Muscle layer of colon (tissue), 2 donors: ENCODE results near the gene HERPUD2.

Source experiments
- H3K27ac ChIP-seq: one replicate; pipeline ENCODE4 v1.7.0; 2013; ENCODE audit warnings: low read depth, mild to moderate bottlenecking, low read length, moderate library complexity
- H3K27me3 ChIP-seq, 2 donors: one replicate each; pipeline ENCODE4 v1.7.0; 2013; ENCODE audit warnings: low read length in 2 of 2, mild to moderate bottlenecking in 2 of 2; ENCODE audit not compliant: insufficient read depth in 2 of 2, control insufficient read depth in 1 of 2
- H3K36me3 ChIP-seq: one replicate; pipeline ENCODE4 v1.7.0; 2013; ENCODE audit warnings: mild to moderate bottlenecking, low read length; ENCODE audit not compliant: insufficient read depth
- H3K4me1 ChIP-seq: one replicate; pipeline ENCODE4 v1.7.0; 2013; ENCODE audit warnings: mild to moderate bottlenecking, low read length; ENCODE audit not compliant: insufficient read depth
- H3K4me3 ChIP-seq, 2 donors: one replicate each; pipeline ENCODE4 v1.7.0; 2013; ENCODE audit warnings: low read length in 2 of 2, low read depth in 1 of 2, mild to moderate bottlenecking in 1 of 2, moderate library complexity in 1 of 2
- H3K9ac ChIP-seq: one replicate; pipeline ENCODE4 v1.7.0; 2013; ENCODE audit warnings: low read length
- H3K9me3 ChIP-seq: one replicate; pipeline ENCODE4 v1.7.0; 2013; ENCODE audit warnings: mild to moderate bottlenecking, low read length
- donor health status: abdominal sarcoma.
- donor health status: Adenocarcinoma of cecum.

The HERPUD2 gene

DNA sequence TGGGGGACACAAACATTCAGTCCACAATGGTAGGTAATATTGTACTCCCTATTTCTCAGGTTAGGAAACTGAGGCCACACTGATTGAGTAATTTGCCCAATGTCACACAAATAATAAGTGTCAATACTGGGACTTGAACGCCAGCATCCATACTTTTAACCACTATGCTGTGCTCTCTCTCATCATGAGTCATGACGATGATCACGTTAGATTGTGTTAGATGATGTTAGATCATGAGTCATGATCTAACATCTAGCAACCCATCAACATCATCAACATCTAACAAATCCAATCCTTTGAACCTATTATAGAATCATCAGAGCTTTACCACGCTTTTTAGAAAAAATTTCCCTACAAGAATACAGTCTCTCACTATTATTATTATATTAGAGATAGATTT lies 28.1 kb upstream of the HERPUD2 start:
- Histone ChIP-seq H3K9ac (no peak overlapping the region), H3K36me3 (no peaks in the 10 kb centered on the region), H3K27ac (no peak overlapping the region), H3K4me3 (no peak overlapping the region), H3K27me3 (no peaks in the 10 kb centered on the region), H3K9me3 (no peaks in the 10 kb centered on the region), H3K4me1 (peaks cover 17% of the 10 kb centered on the region)

GRCh38 chr7:35722054-35722849 lies 27.3 kb upstream of the HERPUD2 start:
- no peak overlapping the region for H3K9ac ChIP-seq
- no peaks in the 10 kb centered on the region for H3K36me3 ChIP-seq
- no peaks in the 10 kb centered on the region for H3K9me3 ChIP-seq
- H3K4me3 ChIP-seq, result no peak overlapping the region
- H3K4me1 ChIP-seq, result peaks cover 10% of the 10 kb centered on the region
- no peak overlapping the region for H3K27ac ChIP-seq
- H3K27me3 ChIP-seq, result no peaks in the 10 kb centered on the region

DNA sequence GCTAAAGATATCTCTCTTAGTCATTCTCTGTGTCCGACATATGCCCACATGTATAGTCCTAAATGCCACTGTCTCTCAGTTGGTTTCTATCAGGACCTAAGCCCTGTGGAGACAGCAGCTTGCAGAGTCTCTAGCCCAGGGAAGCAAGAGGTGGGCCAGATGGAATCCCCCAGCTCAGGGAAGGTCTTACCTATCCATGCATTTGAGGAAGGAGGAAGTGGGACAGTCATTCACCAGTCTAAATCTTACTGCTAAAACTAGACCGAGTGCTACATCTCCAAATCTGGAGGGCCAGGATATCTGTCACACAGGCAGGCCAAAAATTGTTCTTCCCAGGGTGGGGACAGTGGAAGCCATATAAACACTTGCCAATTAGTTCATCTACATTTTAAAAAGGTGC lies 26.4 kb upstream of the HERPUD2 start:
- Histone ChIP-seq H3K4me1 (peaks cover 19% of the 10 kb centered on the region), H3K27ac (no peak overlapping the region), H3K9me3 (no peaks in the 10 kb centered on the region), H3K9ac (no peak overlapping the region), H3K4me3 (no peak overlapping the region), H3K36me3 (no peaks in the 10 kb centered on the region), H3K27me3 (no peaks in the 10 kb centered on the region)

DNA sequence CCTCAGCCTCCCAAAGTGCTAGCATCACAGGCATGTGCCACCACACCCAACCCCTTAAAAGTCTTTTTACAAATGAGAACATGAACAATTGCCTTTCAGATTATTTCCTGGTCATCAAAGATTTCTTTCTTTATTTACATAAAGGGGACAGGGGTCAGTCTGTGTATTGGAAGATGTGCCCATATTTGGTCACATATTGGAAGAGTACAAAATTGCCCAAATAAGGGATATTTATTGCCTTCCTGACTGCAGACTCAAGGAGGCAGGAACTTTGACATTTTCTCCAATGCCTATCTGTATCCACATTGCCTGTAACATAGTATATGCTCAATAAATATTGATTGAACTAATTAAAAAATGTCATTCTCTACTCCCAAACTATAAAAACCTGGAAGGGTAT lies 25.9 kb upstream of the HERPUD2 start:
- Histone ChIP-seq H3K9me3 (no peaks in the 10 kb centered on the region), H3K27ac (no peak overlapping the region), H3K4me3 (no peak overlapping the region), H3K4me1 (peaks cover 22% of the 10 kb centered on the region), H3K9ac (no peak overlapping the region), H3K36me3 (no peaks in the 10 kb centered on the region), H3K27me3 (no peaks in the 10 kb centered on the region)

DNA sequence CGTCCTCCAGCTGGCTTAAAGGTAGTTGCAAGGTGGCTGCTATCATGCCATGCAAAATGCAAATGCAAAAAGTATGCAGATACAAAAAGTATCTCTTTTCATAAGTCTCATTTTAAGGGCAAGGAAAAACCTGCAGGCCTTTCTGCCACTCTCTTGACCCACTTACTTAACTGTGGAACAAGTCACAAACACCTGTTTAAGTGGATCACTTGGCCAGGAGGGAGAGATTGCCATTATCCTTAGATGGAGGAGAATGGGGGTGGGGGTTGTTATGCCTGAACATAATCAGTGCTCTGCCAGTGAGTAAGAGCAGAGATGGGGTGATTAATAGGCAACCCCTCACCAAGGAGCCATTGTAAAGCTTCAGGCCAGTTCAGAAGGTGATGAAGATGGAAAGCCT lies 25.1 kb upstream of the HERPUD2 start:
- H3K9ac ChIP-seq, result no peak overlapping the region
- H3K4me1 ChIP-seq, result peaks cover 22% of the 10 kb centered on the region
- H3K4me3 ChIP-seq, result no peak overlapping the region
- H3K36me3 ChIP-seq, result no peaks in the 10 kb centered on the region
- no peaks in the 10 kb centered on the region for H3K9me3 ChIP-seq
- no peak overlapping the region for H3K27ac ChIP-seq
- no peaks in the 10 kb centered on the region for H3K27me3 ChIP-seq

GRCh38 chr7:35718047-35718446 lies 23.1 kb upstream of the HERPUD2 start:
- no peaks in the 10 kb centered on the region for H3K27me3 ChIP-seq
- H3K9me3 ChIP-seq, result no peaks in the 10 kb centered on the region
- peaks cover 22% of the 10 kb centered on the region for H3K4me1 ChIP-seq
- H3K27ac ChIP-seq, result no peak overlapping the region
- no peak overlapping the region for H3K4me3 ChIP-seq
- H3K36me3 ChIP-seq, result no peaks in the 10 kb centered on the region
- no peak overlapping the region for H3K9ac ChIP-seq

DNA sequence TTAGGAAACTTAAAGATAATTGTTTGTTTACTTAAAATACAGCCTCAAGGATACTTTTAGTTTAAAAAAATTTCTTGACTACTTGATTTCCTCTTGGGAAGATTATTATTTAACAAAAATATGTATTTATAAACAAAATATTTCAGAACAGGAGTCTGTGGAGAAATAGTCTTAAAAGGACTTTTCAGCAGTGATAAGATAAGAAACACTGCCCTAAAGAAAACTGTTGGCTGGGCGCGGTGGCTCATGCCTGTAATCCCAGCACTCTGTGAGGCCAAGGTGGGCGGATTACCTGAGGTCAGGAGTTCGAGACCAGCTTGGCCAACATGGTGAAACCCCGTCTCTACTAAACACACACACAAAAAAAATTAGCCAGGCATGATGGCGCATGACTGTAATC lies 22.6 kb upstream of the HERPUD2 start:
- H3K9me3 ChIP-seq, result no peaks in the 10 kb centered on the region
- H3K27me3 ChIP-seq, result no peaks in the 10 kb centered on the region
- H3K4me3 ChIP-seq, result no peak overlapping the region
- H3K36me3 ChIP-seq, result no peaks in the 10 kb centered on the region
- no peak overlapping the region for H3K9ac ChIP-seq
- H3K4me1 ChIP-seq, result peaks cover 22% of the 10 kb centered on the region
- peak overlapping the region; percentile 65 for H3K27ac ChIP-seq

DNA sequence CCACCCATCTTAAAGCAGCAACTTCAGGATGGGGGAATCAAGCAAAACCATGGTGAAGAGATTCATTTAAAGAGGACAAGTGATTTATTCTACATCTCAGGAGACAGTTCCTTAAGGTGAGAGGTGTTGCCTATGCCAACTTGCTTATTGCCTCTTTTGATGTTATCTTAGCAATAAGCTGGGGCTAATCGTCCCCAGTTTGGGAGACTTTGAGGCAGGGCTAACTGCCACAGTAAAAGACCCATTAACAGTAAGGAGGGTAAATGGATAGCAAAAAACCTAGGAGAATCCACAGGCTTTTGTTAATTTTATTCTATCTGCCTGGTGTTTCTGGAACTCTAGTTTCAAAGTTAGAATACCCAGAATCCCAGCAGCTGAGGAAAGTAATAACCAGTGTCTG lies 22.1 kb upstream of the HERPUD2 start:
- peaks cover 22% of the 10 kb centered on the region for H3K4me1 ChIP-seq
- no peak overlapping the region for H3K4me3 ChIP-seq
- H3K9ac ChIP-seq, result no peak overlapping the region
- H3K27me3 ChIP-seq, result no peaks in the 10 kb centered on the region
- H3K27ac ChIP-seq, result peak overlapping the region; percentile 65
- no peaks in the 10 kb centered on the region for H3K9me3 ChIP-seq
- no peaks in the 10 kb centered on the region for H3K36me3 ChIP-seq

DNA sequence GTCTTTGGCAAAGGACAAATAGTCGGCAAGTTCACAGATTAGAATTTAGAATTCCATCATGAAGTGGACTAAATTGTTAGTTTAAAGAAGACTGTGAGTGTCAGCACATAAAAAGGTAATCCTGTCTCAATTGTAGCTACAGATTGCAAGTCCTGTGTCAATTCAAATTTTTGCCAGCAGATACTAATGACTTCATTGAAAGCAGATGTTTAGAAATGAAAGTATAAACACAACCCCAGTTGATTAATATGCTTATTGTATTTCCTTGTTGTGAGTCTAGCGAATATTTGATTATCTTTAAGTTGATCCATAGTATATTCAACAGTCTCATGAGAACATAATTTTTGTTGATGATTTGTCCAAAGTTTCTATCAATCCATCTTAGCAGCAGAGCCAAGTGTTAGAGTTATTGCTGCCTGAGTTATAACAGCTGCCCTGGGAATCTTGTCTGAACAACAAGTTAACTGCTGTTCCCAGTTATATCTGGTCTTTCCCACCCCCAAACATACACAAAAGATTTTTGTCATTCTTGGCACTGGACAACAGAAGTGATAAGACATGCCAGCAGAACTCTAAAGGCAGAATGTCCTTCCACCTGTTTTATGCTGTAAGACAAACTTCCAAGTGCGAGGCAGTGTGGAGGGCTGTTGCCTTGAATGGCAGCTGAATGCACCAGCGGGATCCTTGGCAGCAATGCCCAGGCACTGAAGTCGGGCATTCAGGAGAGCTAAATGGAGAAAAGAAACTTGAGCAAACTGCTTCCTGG lies 21.3 kb upstream of the HERPUD2 start:
- Histone ChIP-seq H3K9ac (peak overlapping the region; percentile 8), H3K36me3 (no peaks in the 10 kb centered on the region), H3K4me1 (peaks cover 19% of the 10 kb centered on the region), H3K9me3 (no peaks in the 10 kb centered on the region), H3K4me3 (peak overlapping the region in 1 of 2 donors; percentile 37), H3K27ac (peak overlapping the region; percentile 65), H3K27me3 (no peaks in the 10 kb centered on the region)

GRCh38 chr7:35714862-35715261 lies 19.9 kb upstream of the HERPUD2 start:
- Histone ChIP-seq H3K36me3 (no peaks in the 10 kb centered on the region), H3K9ac (no peak overlapping the region), H3K9me3 (no peaks in the 10 kb centered on the region), H3K4me1 (peaks cover 15% of the 10 kb centered on the region), H3K4me3 (no peak overlapping the region), H3K27ac (no peak overlapping the region), H3K27me3 (no peaks in the 10 kb centered on the region)

DNA sequence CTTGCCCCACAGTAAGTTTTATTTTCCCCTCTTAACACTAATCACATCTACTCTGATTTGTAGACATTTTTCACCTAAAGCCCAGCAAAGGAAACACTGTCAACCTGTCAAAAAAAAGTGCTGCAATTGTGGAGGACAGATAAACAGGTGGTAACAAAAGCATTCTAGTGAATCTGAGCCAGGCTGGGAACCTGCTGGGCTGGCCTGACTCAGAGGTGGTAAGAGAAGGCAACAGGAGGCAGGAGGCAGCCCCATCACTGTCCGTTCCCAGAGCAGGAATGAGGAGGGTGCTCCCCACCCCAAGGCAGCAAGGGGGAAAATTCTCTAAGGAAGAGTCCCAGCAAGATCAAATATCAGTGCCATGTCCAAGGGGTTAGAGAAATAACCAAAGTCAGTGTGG lies 19.5 kb upstream of the HERPUD2 start:
- peaks cover 20% of the 10 kb centered on the region for H3K4me1 ChIP-seq
- H3K27me3 ChIP-seq, result no peaks in the 10 kb centered on the region
- H3K9ac ChIP-seq, result no peak overlapping the region
- no peak overlapping the region for H3K27ac ChIP-seq
- no peaks in the 10 kb centered on the region for H3K9me3 ChIP-seq
- no peaks in the 10 kb centered on the region for H3K36me3 ChIP-seq
- H3K4me3 ChIP-seq, result no peak overlapping the region
